ENCODE data around the gene SRSF8. TPM values are rescaled to one million over a fixed set of nuclear protein-coding genes. Genes with fewer than 3 reads are reported as not detected.

SRSF8 gene
- total RNA-seq, 1 donor from 2014 or later = 57.6 TPM

DNA sequence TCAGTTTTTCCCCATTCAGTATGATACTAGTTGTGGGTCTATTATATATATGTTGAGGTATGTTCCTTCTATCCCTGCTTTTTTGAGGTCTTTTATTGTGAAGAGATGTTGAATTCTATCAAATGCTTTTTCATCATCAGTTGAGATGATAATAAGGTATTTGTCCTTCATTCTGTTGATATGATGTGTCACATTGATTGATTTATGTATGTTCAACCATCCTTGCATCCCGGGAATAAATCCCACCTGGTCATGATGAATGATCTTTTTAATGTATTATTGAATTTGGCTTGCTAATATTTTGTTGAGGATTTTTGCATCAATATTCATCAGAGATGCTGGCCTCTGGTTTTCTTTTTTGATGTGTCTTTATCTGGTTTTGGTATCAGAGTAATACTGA, 48.9 kb downstream of the SRSF8 start:
- H3K4me3 Mint-ChIP-seq (ENCODE audit: unreplicated experiment) = no peak overlapping the region
- peaks cover 5% of the 10 kb centered on the region for H3K4me1 Mint-ChIP-seq (ENCODE audit: unreplicated experiment)
- no peak overlapping the region for H3K27ac Mint-ChIP-seq (ENCODE audit: unreplicated experiment)
- no peaks in the 10 kb centered on the region for H3K27me3 Mint-ChIP-seq (ENCODE audit: unreplicated experiment)
- peaks cover 16% of the 10 kb centered on the region for H3K36me3 Mint-ChIP-seq (ENCODE audit: unreplicated experiment)
- peaks cover 8% of the 10 kb centered on the region for H3K9me3 Mint-ChIP-seq (ENCODE audit: unreplicated experiment)
- no peak for DNase-seq (ENCODE audit: extremely low spot score, unreplicated experiment)
- no peak for TF ChIP-seq CTCF (IDR thresholded peaks at IDR 0.05)

DNA sequence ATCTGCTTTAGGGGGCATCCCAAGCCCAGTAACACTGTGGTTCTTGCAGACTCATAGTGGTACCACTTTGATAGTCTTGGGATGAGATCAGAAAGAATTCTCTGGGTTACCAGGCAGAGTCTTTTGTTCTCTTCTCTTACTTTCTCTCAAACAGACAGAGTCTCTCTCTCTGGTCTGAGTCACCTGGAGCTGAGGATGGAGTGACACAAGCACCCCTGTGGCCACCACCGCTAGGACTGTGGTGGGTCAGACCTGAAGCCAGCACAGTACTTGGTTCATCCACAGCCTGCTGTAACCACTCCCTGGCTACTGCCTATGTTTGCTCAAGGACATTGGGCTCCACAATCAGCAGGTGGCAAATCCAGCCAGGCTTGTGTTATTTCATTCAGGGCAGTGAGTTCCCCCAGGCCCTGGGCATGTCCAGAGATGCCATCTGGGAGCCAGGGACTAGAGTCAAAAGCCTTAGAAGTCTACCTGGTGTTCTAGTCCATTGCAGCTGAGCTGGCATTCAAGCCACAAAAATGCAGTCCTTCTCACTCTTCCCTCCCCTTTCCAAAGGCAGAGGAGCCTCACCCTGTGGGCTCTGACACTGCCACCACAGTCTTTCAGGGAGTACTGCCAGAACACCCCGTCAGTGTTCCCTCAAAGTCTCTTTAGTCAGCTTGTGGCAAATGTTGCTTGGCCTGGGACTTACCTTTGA, 52.8 kb downstream of the SRSF8 start:
- Mint-ChIP-seq H3K4me3 (ENCODE audit: unreplicated experiment) (no peak overlapping the region), H3K27ac (ENCODE audit: unreplicated experiment) (no peak overlapping the region), H3K9me3 (ENCODE audit: unreplicated experiment) (peaks cover 8% of the 10 kb centered on the region), H3K27me3 (ENCODE audit: unreplicated experiment) (no peaks in the 10 kb centered on the region), H3K4me1 (ENCODE audit: unreplicated experiment) (peaks cover 10% of the 10 kb centered on the region), H3K36me3 (ENCODE audit: unreplicated experiment) (peaks cover 10% of the 10 kb centered on the region)
- TF ChIP-seq CTCF (IDR thresholded peaks at IDR 0.05) = no peak
- no peak for DNase-seq (ENCODE audit: extremely low spot score, unreplicated experiment)

Other genes starting within 250 kb of the SRSF8 start
- gene CWC15, start 93.4 kb upstream of the SRSF8 start, total RNA-seq = 58.9 and 60.3 TPM in 2 replicates
- gene KDM4D, start 93.2 kb upstream of the SRSF8 start, total RNA-seq = 0.81 and 0.97 TPM in 2 replicates
- not detected in 2 replicates for gene KDM4E, start 41.7 kb upstream of the SRSF8 start, total RNA-seq
- not detected in 2 replicates for gene KDM4F, start 17.5 kb upstream of the SRSF8 start, total RNA-seq
- gene ENDOD1, start 22.9 kb downstream of the SRSF8 start, total RNA-seq = 91.6 and 98.0 TPM in 2 replicates
- 84.8 and 91.6 TPM in 2 replicates for gene SESN3, start 164.3 kb downstream of the SRSF8 start, total RNA-seq

Measured in osteocyte (in vitro differentiated cells).